ENCODE data around the gene NELL1.

GRCh38 chr11:20783220-20783619 lies 113.8 kb downstream of the NELL1 start:
- TF ChIP-seq POLR2AphosphoS5 (IDR thresholded peaks at IDR 0.05; ENCODE audit: low read depth, low read length) (no peak), SIN3A (IDR thresholded peaks at IDR 0.05; ENCODE audit: borderline replicate concordance, insufficient read depth, low read length) (no peak), REST (IDR thresholded peaks at IDR 0.05; ENCODE audit: insufficient read depth in 1 of 2, low read depth in 2 of 2, low read length in 2 of 2) (no peak), TAF1 (IDR thresholded peaks at IDR 0.05; ENCODE audit: borderline replicate concordance, insufficient read depth, low read length) (no peak), FOXP2 (optimal IDR thresholded peaks at IDR 0.05; ENCODE audit: borderline replicate concordance, extremely low read depth, extremely low read length, insufficient read depth) (no peak)
